Measurements from ENCODE around the gene CHST11. TPM values are rescaled to one million over a fixed set of nuclear protein-coding genes. Genes with fewer than 3 reads are reported as not detected.

CHST11 gene
- total and polyA plus RNA-seq, 4 donors, result 0.57 to 11.1 (median 3.7) TPM

- H3K36me3 ChIP-seq (ENCODE audit: control insufficient read depth in 4 of 4, insufficient read depth in 3 of 4, low read depth in 1 of 4, low read length in 3 of 4), result no peaks in the 10 kb centered on the region
- 69% methylated on average over 3 of the region's 3 CpGs for WGBS
- no peaks in the 10 kb centered on the region for H3K27me3 ChIP-seq (ENCODE audit: control insufficient read depth in 4 of 4, insufficient read depth in 4 of 4, low read length in 3 of 4)
- DNase-seq (ENCODE audit: low spot score), result no peak
- TF ChIP-seq SP1 (IDR thresholded peaks at IDR 0.05), result no peak
- no peak for TF ChIP-seq JUND (IDR thresholded peaks at IDR 0.05)
- no peak for TF ChIP-seq FOXA2 (IDR thresholded peaks at IDR 0.05)
- TF ChIP-seq TAF1 (conservative IDR thresholded peaks at IDR 0.05), result no peak
- no peak for TF ChIP-seq MAX (IDR thresholded peaks at IDR 0.05)
- no peak for TF ChIP-seq ATF3 (IDR thresholded peaks at IDR 0.05)
- no peak for TF ChIP-seq ZBTB33 (IDR thresholded peaks at IDR 0.05)
- TF ChIP-seq FOXA1 (IDR thresholded peaks at IDR 0.05), result no peak
- no peak for TF ChIP-seq EGR1 (IDR thresholded peaks at IDR 0.05; ENCODE audit: low read depth in 2 of 2)
- TF ChIP-seq RXRA (IDR thresholded peaks at IDR 0.05), result no peak
- TF ChIP-seq HNF4G (IDR thresholded peaks at IDR 0.05), result no peak
- TF ChIP-seq YY1 (IDR thresholded peaks at IDR 0.05), result no peak
- TF ChIP-seq REST (IDR thresholded peaks at IDR 0.05), result no peak
- TF ChIP-seq GABPA (IDR thresholded peaks at IDR 0.05 in 1 of 2, conservative IDR thresholded peaks at IDR 0.05 in 1 of 2), result no peak
- TF ChIP-seq HNF4A (conservative IDR thresholded peaks at IDR 0.05), result no peak
- no peak for TF ChIP-seq NR2F2 (IDR thresholded peaks at IDR 0.05)
- TF ChIP-seq RAD21 (IDR thresholded peaks at IDR 0.05), result no peak
- TF ChIP-seq CTCF (IDR thresholded peaks at IDR 0.05; ENCODE audit: low read depth, low read length, missing input control), result no peak
- H3K27ac ChIP-seq (ENCODE audit: low read depth in 1 of 2, low read length in 2 of 2), result no peak overlapping the region
- no peaks in the 10 kb centered on the region for H3K4me1 ChIP-seq (ENCODE audit: control insufficient read depth in 4 of 4, insufficient read depth in 4 of 4, low read length in 3 of 4)
- no peak overlapping the region for H3K4me3 ChIP-seq (ENCODE audit: low read depth in 1 of 3, low read length in 3 of 3)
- peaks cover 3 to 14% (median 6%) of the 10 kb centered on the region in 4 donors for H3K9me3 ChIP-seq (ENCODE audit: control insufficient read depth in 4 of 4, low read length in 3 of 4)
- H3K9ac ChIP-seq (ENCODE audit: low read depth in 1 of 2, low read length in 2 of 2), result no peak overlapping the region
Measured at GRCh38 chr12:104782296-104782695, 325.5 kb downstream of the CHST11 start.

All from liver (tissue), 9 donors.